HCT116 (cell line): ENCODE data around the gene ARHGEF12. TPM values are rescaled to one million over a fixed set of nuclear protein-coding genes. Genes with fewer than 3 reads are reported as not detected.

Experiments
- ATAC-seq: fragments of 200-7000 bp; cut with Tn5 transposase; 2 replicates; pipeline ENCODE4 v1.9.1; 2020; ENCODE audit warnings: mild to moderate bottlenecking, moderate library complexity
- BruUV-seq: library from RNA; stranded (reverse); fragments of 400-500 nt; replicated peaks from 2 replicates; lab custom pipeline; 2021; lab: Mats Ljungman, UMichigan
- CTCF ChIA-PET: fragments of 300-600 bp; sonication (Branson Sonifier 250); formaldehyde crosslinking; loops from one replicate; lab custom pipeline; 2021; ENCODE audit warnings: antibody characterized with exemption; lab: Charles Lee
- POLR2A ChIA-PET: fragments of 300-600, 350-600 bp; sonication (Branson Sonifier 250); formaldehyde crosslinking; loops from one replicate; lab custom pipeline; 2021; ENCODE audit warnings: antibody characterized with exemption; lab: Charles Lee
- RAD21 ChIA-PET, 2 experiments: fragments of 300-600 bp; sonication (Branson Sonifier 250); formaldehyde crosslinking; loops; one replicate each; lab custom pipeline; 2023; ENCODE audit warnings: low total read pairs in 2 of 2; ENCODE audit not compliant: uncharacterized antibody in 2 of 2, unreplicated experiment in 2 of 2, low non-redundant PET in 1 of 2; lab: Charles Lee
- DNase-seq: peaks from one replicate; pipeline ENCODE4 v3.0.0-alpha.2; 2010; ENCODE audit warnings: low read depth, low spot score
- H2AFZ ChIP-seq: fragments of 200-600 bp; shearing (Covaris generic), sonication (generic); 2 replicates; pipeline ENCODE4 v1.6.1; 2017; ENCODE audit warnings: low read depth, mixed run types, mixed read lengths, antibody characterized with exemption, low read length; ENCODE audit not compliant: poor library complexity, severe bottlenecking
- H3K27ac ChIP-seq: 2 replicates; pipeline ENCODE4 v1.5.1; 2012; ENCODE audit warnings: low read depth, low read length
- H3K27me3 ChIP-seq: fragments of 200-600 bp; sonication (generic); 2 replicates; pipeline ENCODE4 v1.6.1; 2016; ENCODE audit warnings: mixed run types, low read length, mixed read lengths; ENCODE audit not compliant: insufficient read depth
- H3K36me3 ChIP-seq, 2 experiments: fragments of 200-500 bp in 1 of 2; fragments of 200-600 bp in 1 of 2; sonication (Bioruptor generic) in 1 of 2; sonication (generic) in 1 of 2; 2 replicates each; pipeline versions ENCODE4 v1.5.1 to v1.6.1; 2014 to 2016; ENCODE audit warnings: low read length in 2 of 2, inconsistent platforms in 1 of 2, mixed read lengths in 1 of 2, mixed run types in 1 of 2; ENCODE audit not compliant: insufficient read depth in 2 of 2, control insufficient read depth in 1 of 2
- H3K4me1 ChIP-seq, 2 experiments: fragments of 200-600 bp in 1 of 2; sonication (generic) in 1 of 2; 2 replicates each; pipeline versions ENCODE4 v1.5.1 to v1.6.1; 2012 to 2017; ENCODE audit warnings: low read length in 2 of 2, inconsistent platforms in 1 of 2, mild to moderate bottlenecking in 1 of 2, mixed read lengths in 1 of 2, mixed run types in 1 of 2, moderate library complexity in 1 of 2; ENCODE audit not compliant: insufficient read depth in 2 of 2, control insufficient read depth in 1 of 2
- H3K4me2 ChIP-seq: fragments of 200-600 bp; sonication (generic); 2 replicates; pipeline ENCODE4 v1.6.1; 2017; ENCODE audit warnings: mixed run types, low read length, mixed read lengths
- H3K4me3 ChIP-seq, 2 experiments: fragments of 200-600 bp in 1 of 2; sonication (generic) in 1 of 2; replicated peaks in 1 of 2; 2 replicates each; pipeline ENCODE4 v1.5.1; 2011 to 2016; ENCODE audit warnings: low read length in 2 of 2, control low read depth in 1 of 2, low read depth in 1 of 2, mild to moderate bottlenecking in 1 of 2, mixed read lengths in 1 of 2, mixed run types in 1 of 2
- H3K79me2 ChIP-seq: fragments of 200-600 bp; sonication (generic); 2 replicates; pipeline ENCODE4 v1.6.1; 2017; ENCODE audit warnings: mild to moderate bottlenecking, mixed run types, low read length, moderate library complexity, mixed read lengths; ENCODE audit not compliant: insufficient read depth
- H3K9ac ChIP-seq: fragments of 200-600 bp; sonication (generic); 2 replicates; pipeline ENCODE4 v1.6.1; 2016; ENCODE audit warnings: low read length, mixed read lengths
- H3K9me2 ChIP-seq: fragments of 200-600 bp; sonication (generic), shearing (Covaris generic); 2 replicates; pipeline ENCODE4 v1.6.1; 2017; ENCODE audit warnings: mixed run types, mild to moderate bottlenecking, moderate library complexity; ENCODE audit not compliant: insufficient read depth
- H3K9me3 ChIP-seq, 2 experiments: fragments of 200-500 bp in 1 of 2; fragments of 200-600 bp in 1 of 2; sonication (Bioruptor generic) in 1 of 2; sonication (generic) in 1 of 2; 2 replicates each; pipeline ENCODE4 v1.6.1; 2014 to 2017; ENCODE audit warnings: low read length in 2 of 2, mixed read lengths in 2 of 2, inconsistent platforms in 1 of 2, low read depth in 1 of 2, mild to moderate bottlenecking in 1 of 2, mixed run types in 1 of 2, moderate library complexity in 1 of 2; ENCODE audit not compliant: control insufficient read depth in 1 of 2, insufficient read depth in 1 of 2
- H4K20me1 ChIP-seq: fragments of 200-600 bp; sonication (generic), shearing (Covaris generic); 2 replicates; pipeline ENCODE4 v1.6.1; 2017; ENCODE audit warnings: mixed run types, mild to moderate bottlenecking, moderate library complexity; ENCODE audit not compliant: insufficient read depth
- CEBPB ChIP-seq: IDR thresholded peaks from 2 replicates; pipeline ENCODE4 v1.6.1; 2012; ENCODE audit warnings: low read depth
- EGR1 ChIP-seq: IDR thresholded peaks from 2 replicates; pipeline ENCODE4 v1.6.1; 2012; ENCODE audit warnings: low read depth
- EZH2 ChIP-seq: fragments of 200-600 bp; sonication (generic); IDR thresholded peaks from 2 replicates; pipeline ENCODE4 v1.6.1; 2017; ENCODE audit warnings: antibody characterized with exemption, mixed run types
- EZH2phosphoT487 ChIP-seq: fragments of 200-600 bp; IDR thresholded peaks from 2 replicates; pipeline ENCODE4 v1.6.1; 2018; ENCODE audit warnings: antibody characterized with exemption, borderline replicate concordance
- FOSL1 ChIP-seq: IDR thresholded peaks from 2 replicates; pipeline ENCODE4 v1.6.1; 2012; ENCODE audit warnings: low read depth
- JUND ChIP-seq: IDR thresholded peaks from 2 replicates; pipeline ENCODE4 v1.6.1; 2012
- SP1 ChIP-seq: IDR thresholded peaks from 2 replicates; pipeline ENCODE4 v1.6.1; 2012; ENCODE audit warnings: low read depth
- TCF7L2 ChIP-seq: IDR thresholded peaks from 2 replicates; pipeline ENCODE4 v1.7.0; 2011; ENCODE audit warnings: borderline replicate concordance, inconsistent platforms; ENCODE audit not compliant: insufficient read depth, insufficient read length; ENCODE audit errors: extremely low read depth
- ZFX ChIP-seq: fragments of 450-650 bp; IDR thresholded peaks from 2 replicates; pipeline ENCODE4 v1.6.1; 2017
- intact Hi-C: fragments of 100-400 bp; cut with micrococcal nuclease; formaldehyde crosslinking; loops from 2 replicates; pipeline ENCODE4 v1.10.0; 2022
- total RNA-seq: library from RNA; stranded (reverse); gene quantifications from one replicate; pipeline ENCODE4 v1.2.1, GENCODE V29; 2021; ENCODE audit not compliant: unreplicated experiment
- TF ChIP-seq, protein P1 (sequence below): IDR thresholded peaks from 2 replicates; pipeline ENCODE4 v1.6.1; 2012; ENCODE audit warnings: low read depth
- TF ChIP-seq, protein P2 (sequence below), 3 experiments: fragments of 200-600 bp in 1 of 3; sonication (generic) in 1 of 3; IDR thresholded peaks in 2 of 3; conservative IDR thresholded peaks in 1 of 3; 2 replicates each; pipeline ENCODE4 v1.5.1; 2012 to 2017; ENCODE audit warnings: low read depth in 2 of 3, low read length in 2 of 3, antibody characterized with exemption in 1 of 3, borderline replicate concordance in 1 of 3, control low read depth in 1 of 3, mild to moderate bottlenecking in 1 of 3, mixed read lengths in 1 of 3, mixed run types in 1 of 3, moderate library complexity in 1 of 3; ENCODE audit not compliant: insufficient read depth in 1 of 3

Gene ARHGEF12
- total RNA-seq, 1 experiment from 2014 or later: 81.4 TPM

DNA sequence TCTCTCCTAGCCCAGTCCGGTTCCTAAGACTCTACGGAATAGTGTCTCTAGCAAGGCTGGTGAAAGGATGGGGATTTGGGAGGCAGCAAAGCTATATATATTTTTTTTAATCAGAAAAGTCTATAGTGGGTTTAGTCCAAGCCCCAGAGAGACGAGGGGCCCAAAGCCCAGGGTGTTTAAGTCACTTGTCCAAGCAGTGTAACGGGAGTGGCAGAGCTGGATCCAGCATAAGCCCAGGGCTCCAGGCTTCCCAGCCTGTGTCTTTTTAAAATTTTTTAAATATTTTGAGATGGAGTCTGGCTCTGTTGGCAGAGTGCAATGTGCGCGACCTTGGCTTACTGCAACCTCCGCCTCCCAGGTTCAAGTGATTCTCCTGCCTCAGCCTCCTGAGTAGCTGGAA lies 182.1 kb downstream of the ARHGEF12 start:
- intact Hi-C loops: no loop called here
- no peak overlapping the region for H2AFZ ChIP-seq

DNA sequence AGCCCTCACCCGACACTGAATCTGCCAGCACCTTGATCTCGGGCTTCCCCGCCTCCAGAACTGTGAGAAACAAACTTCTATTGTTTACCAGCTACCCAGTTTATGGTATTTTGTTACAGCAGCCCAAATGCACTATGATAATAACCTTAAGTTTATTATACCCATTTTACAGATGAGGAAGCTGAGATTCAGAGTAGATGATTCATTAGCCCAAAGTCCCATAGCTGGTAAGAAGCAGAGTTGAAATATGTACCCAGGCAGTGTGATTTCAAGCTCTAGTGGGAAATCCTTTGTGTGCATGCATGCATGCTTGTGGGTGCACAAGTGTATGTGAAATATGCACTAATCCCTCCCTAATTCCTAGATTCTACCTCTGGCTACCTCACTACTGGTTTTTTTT lies 183.3 kb downstream of the ARHGEF12 start:
- Histone ChIP-seq H3K36me3 (no peaks in the 10 kb centered on the region), H3K9ac (no peak overlapping the region), H3K9me2 (no peaks in the 10 kb centered on the region), H3K4me1 (peaks cover 11 to 12% of the 10 kb centered on the region in 2 experiments; a peak in 3 of 4 replicates), H2AFZ (no peak overlapping the region), H3K27ac (no peak overlapping the region), H4K20me1 (no peaks in the 10 kb centered on the region), H3K4me2 (no peak overlapping the region), H3K9me3 (no peaks in the 10 kb centered on the region), H3K79me2 (no peaks in the 10 kb centered on the region), H3K4me3 (no peak overlapping the region), H3K27me3 (no peaks in the 10 kb centered on the region)
- ChIA-PET RAD21 (no interaction called here), CTCF (no interaction called here), POLR2A (no interaction called here)
- BruUV-seq: no TSS peak
- DNase-seq (no peak), ATAC-seq (no peak)
- intact Hi-C loops: no loop called here
- TF ChIP-seq FOSL1 (no peak), ZFX (no peak), EGR1 (no peak), EZH2phosphoT487 (no peak), JUND (no peak), TCF7L2 (no peak), EZH2 (no peak), CEBPB (no peak)
- TF ChIP-seq, protein P1, sequence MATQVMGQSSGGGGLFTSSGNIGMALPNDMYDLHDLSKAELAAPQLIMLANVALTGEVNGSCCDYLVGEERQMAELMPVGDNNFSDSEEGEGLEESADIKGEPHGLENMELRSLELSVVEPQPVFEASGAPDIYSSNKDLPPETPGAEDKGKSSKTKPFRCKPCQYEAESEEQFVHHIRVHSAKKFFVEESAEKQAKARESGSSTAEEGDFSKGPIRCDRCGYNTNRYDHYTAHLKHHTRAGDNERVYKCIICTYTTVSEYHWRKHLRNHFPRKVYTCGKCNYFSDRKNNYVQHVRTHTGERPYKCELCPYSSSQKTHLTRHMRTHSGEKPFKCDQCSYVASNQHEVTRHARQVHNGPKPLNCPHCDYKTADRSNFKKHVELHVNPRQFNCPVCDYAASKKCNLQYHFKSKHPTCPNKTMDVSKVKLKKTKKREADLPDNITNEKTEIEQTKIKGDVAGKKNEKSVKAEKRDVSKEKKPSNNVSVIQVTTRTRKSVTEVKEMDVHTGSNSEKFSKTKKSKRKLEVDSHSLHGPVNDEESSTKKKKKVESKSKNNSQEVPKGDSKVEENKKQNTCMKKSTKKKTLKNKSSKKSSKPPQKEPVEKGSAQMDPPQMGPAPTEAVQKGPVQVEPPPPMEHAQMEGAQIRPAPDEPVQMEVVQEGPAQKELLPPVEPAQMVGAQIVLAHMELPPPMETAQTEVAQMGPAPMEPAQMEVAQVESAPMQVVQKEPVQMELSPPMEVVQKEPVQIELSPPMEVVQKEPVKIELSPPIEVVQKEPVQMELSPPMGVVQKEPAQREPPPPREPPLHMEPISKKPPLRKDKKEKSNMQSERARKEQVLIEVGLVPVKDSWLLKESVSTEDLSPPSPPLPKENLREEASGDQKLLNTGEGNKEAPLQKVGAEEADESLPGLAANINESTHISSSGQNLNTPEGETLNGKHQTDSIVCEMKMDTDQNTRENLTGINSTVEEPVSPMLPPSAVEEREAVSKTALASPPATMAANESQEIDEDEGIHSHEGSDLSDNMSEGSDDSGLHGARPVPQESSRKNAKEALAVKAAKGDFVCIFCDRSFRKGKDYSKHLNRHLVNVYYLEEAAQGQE: no peak
- TF ChIP-seq, protein P2, sequence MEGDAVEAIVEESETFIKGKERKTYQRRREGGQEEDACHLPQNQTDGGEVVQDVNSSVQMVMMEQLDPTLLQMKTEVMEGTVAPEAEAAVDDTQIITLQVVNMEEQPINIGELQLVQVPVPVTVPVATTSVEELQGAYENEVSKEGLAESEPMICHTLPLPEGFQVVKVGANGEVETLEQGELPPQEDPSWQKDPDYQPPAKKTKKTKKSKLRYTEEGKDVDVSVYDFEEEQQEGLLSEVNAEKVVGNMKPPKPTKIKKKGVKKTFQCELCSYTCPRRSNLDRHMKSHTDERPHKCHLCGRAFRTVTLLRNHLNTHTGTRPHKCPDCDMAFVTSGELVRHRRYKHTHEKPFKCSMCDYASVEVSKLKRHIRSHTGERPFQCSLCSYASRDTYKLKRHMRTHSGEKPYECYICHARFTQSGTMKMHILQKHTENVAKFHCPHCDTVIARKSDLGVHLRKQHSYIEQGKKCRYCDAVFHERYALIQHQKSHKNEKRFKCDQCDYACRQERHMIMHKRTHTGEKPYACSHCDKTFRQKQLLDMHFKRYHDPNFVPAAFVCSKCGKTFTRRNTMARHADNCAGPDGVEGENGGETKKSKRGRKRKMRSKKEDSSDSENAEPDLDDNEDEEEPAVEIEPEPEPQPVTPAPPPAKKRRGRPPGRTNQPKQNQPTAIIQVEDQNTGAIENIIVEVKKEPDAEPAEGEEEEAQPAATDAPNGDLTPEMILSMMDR (IDR thresholded peaks at IDR 0.05 in 2 of 3, conservative IDR thresholded peaks at IDR 0.05 in 1 of 3; ENCODE audit: borderline replicate concordance in 1 of 3, insufficient read depth in 1 of 3, low read depth in 2 of 3, low read length in 2 of 3): no peak

More for the DNA sequence above, 182.1 kb downstream of the ARHGEF12 start:
- Histone ChIP-seq H3K4me2 (no peak overlapping the region), H3K27me3 (no peaks in the 10 kb centered on the region), H3K4me1 (peaks cover 11 to 12% of the 10 kb centered on the region in 2 experiments; a peak in 3 of 4 replicates), H3K79me2 (no peaks in the 10 kb centered on the region), H3K27ac (no peak overlapping the region), H4K20me1 (no peaks in the 10 kb centered on the region), H3K9ac (no peak overlapping the region), H3K9me2 (no peaks in the 10 kb centered on the region), H3K4me3 (no peak overlapping the region), H3K9me3 (no peaks in the 10 kb centered on the region), H3K36me3 (no peaks in the 10 kb centered on the region)
- CTCF ChIA-PET: interaction anchor here (0.9 kb wide), 1 partner anchor 167 kb away, joined by 3 read pairs; no protein-coding TSS in a partner anchor
- RAD21 ChIA-PET: no interaction called here
- BruUV-seq: no TSS peak
- TF ChIP-seq, protein P2 (IDR thresholded peaks at IDR 0.05 in 2 of 3, conservative IDR thresholded peaks at IDR 0.05 in 1 of 3; ENCODE audit: borderline replicate concordance in 1 of 3, insufficient read depth in 1 of 3, low read depth in 2 of 3, low read length in 2 of 3): no peak
- TF ChIP-seq SP1: no peak
- ATAC-seq (no peak), DNase-seq (no peak)
- POLR2A ChIA-PET: no interaction called here
